Kidney (tissue), 14 donors: ENCODE data around the gene HHIPL1. TPM values are rescaled to one million over a fixed set of nuclear protein-coding genes. Genes with fewer than 3 reads are reported as not detected.
A peak's percentile ranks its signal among the peaks of the same experiment; 100 is the strongest.

Experiments
- DNase-seq, 5 donors: peaks; one replicate each; pipeline ENCODE4 v3.0.0-alpha.2; 2013 to 2020
- FAIRE-seq: peaks from 2 replicates; lab custom pipeline; 2012; peaks lifted over from hg19 to GRCh38; lab: Jason Lieb, UNC
- H3K27ac ChIP-seq, 2 donors: one replicate each; pipeline ENCODE4 v1.7.0; 2013; ENCODE audit warnings: low read depth in 2 of 2, low read length in 2 of 2, inconsistent platforms in 1 of 2
- H3K27me3 ChIP-seq: one replicate; pipeline ENCODE4 v1.7.1; 2013; ENCODE audit warnings: low read length, inconsistent platforms; ENCODE audit not compliant: control insufficient read depth, insufficient read depth
- H3K36me3 ChIP-seq, 3 donors: one replicate each; pipeline versions ENCODE4 v1.7.0 to v1.7.1; 2013; ENCODE audit warnings: low read length in 3 of 3, control low read depth in 1 of 3, inconsistent platforms in 1 of 3; ENCODE audit not compliant: insufficient read depth in 3 of 3, control insufficient read depth in 2 of 3
- H3K4me1 ChIP-seq, 3 donors: one replicate each; pipeline versions ENCODE4 v1.7.0 to v1.7.1; 2013; ENCODE audit warnings: low read length in 3 of 3, inconsistent platforms in 1 of 3, low read depth in 1 of 3; ENCODE audit not compliant: control insufficient read depth in 2 of 3, insufficient read depth in 2 of 3
- H3K4me3 ChIP-seq, 3 donors: one replicate each; pipeline versions ENCODE4 v1.7.0 to v1.8.1; 2013; ENCODE audit warnings: low read length in 3 of 3, control low read depth in 1 of 3, inconsistent platforms in 1 of 3
- H3K9ac ChIP-seq, 3 donors: one replicate each; pipeline versions ENCODE4 v1.7.0 to v1.7.1; 2013; ENCODE audit warnings: low read length in 3 of 3, control low read depth in 1 of 3, inconsistent platforms in 1 of 3
- H3K9me3 ChIP-seq, 3 donors: one replicate each; pipeline versions ENCODE4 v1.7.0 to v1.7.1; 2013; ENCODE audit warnings: low read length in 3 of 3, control low read depth in 1 of 3, inconsistent platforms in 1 of 3; ENCODE audit not compliant: control insufficient read depth in 2 of 3, insufficient read depth in 1 of 3
- intact Hi-C: fragments of 100-400 bp; cut with DNase I; formaldehyde crosslinking; loops from one replicate; pipeline ENCODE4 v1.11.1; 2022
- polyA plus RNA-seq: library from polyadenylated mRNA; stranded (reverse); fragments of 350-450 nt; fragmentation: Illumina TruSeq; extraction: RNeasy Lipid Tissue Mini Kit (QIAGEN cat#74804); gene quantifications from one replicate; pipeline ENCODE4 v1.2.3, GENCODE V29; 2014; ENCODE audit warnings: low read depth, low replicate concordance; ENCODE audit not compliant: insufficient read depth
- total RNA-seq: library from RNA; stranded (reverse); fragmentation: NEBNext Ultra II Directional; extraction: Animal tissue kit (Norgen Biotek cat#: 25700); gene quantifications from one replicate; pipeline ENCODE4 v1.2.1, GENCODE V29; 2021
- TF ChIP-seq, protein P1 (sequence below): IDR thresholded peaks from 3 replicates; pipeline ENCODE4 v1.5.1; 2012; ENCODE audit warnings: mild to moderate bottlenecking, moderate library complexity, borderline replicate concordance; ENCODE audit not compliant: insufficient read depth; ENCODE audit errors: extremely low read depth
- donor health status: control.
- donor health status: control.
- donor health status: control.
- donor health status: control.
- donor health status: control.
- donor health status: DM: yes; HTN: yes; CAD: no.
- donor health status: Normal renal cell carcinoma (clear cell type).

The HHIPL1 gene
- total and polyA plus RNA-seq, 2 donors from 2014 or later, result 0.32 to 0.88 TPM

DNA sequence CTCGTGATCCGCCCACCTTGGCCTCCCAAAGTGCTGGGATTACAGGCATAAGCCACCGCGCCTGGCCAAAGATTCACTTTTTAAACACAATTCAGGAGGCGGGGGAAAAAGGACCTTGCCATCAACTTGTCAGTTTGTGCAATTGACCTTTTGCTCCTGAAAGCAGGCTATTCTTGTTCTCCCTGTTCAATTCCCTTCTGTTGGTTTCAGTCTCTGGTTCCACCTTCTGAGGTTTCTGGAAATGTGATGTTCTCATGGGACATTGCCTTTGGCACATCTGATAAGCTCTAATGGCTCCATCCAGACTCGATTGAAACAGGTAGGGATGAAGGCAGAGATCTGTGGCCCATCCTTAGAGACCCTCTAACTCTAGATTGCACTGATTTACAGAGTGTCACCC lies 23.0 kb upstream of the HHIPL1 start:
- Histone ChIP-seq H3K27ac (no peak overlapping the region), H3K9me3 (no peaks in the 10 kb centered on the region), H3K36me3 (no peaks in the 10 kb centered on the region), H3K4me3 (no peak overlapping the region), H3K9ac (no peak overlapping the region), H3K4me1 (peaks cover 0 to 2% (median 1%) of the 10 kb centered on the region in 3 donors), H3K27me3 (no peaks in the 10 kb centered on the region)
- TF ChIP-seq, protein P1, sequence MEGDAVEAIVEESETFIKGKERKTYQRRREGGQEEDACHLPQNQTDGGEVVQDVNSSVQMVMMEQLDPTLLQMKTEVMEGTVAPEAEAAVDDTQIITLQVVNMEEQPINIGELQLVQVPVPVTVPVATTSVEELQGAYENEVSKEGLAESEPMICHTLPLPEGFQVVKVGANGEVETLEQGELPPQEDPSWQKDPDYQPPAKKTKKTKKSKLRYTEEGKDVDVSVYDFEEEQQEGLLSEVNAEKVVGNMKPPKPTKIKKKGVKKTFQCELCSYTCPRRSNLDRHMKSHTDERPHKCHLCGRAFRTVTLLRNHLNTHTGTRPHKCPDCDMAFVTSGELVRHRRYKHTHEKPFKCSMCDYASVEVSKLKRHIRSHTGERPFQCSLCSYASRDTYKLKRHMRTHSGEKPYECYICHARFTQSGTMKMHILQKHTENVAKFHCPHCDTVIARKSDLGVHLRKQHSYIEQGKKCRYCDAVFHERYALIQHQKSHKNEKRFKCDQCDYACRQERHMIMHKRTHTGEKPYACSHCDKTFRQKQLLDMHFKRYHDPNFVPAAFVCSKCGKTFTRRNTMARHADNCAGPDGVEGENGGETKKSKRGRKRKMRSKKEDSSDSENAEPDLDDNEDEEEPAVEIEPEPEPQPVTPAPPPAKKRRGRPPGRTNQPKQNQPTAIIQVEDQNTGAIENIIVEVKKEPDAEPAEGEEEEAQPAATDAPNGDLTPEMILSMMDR, result no peak
- intact Hi-C loops, result no loop called here
- no peak for FAIRE-seq
- DNase-seq, result no peak

DNA sequence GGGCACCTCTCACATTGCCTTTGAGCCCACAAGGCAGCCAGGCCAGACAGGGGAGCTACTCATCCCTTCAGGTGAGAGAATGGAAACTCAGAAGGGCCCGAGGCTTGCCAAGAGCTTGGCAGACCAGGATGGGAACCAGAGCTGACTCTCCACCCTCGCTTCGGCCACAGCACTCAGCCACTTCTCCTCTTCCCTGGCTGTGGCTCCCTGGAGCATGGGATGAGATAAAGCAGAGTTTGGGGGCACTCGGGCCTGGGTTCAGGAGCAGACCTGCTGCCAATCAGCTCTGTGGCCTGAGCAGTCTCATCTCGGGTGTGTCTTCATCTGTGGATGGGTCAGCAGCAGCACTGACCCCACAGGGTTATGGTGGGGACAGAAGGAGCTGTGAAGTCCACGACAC lies 20.9 kb upstream of the HHIPL1 start:
- Histone ChIP-seq H3K9ac (no peak overlapping the region), H3K27ac (no peak overlapping the region), H3K4me3 (no peak overlapping the region), H3K27me3 (no peaks in the 10 kb centered on the region), H3K9me3 (no peaks in the 10 kb centered on the region), H3K4me1 (peaks cover 0 to 5% (median 0%) of the 10 kb centered on the region in 3 donors), H3K36me3 (no peaks in the 10 kb centered on the region)
- FAIRE-seq, result no peak
- intact Hi-C loops, result no loop called here
- TF ChIP-seq, protein P1, result no peak
- DNase-seq, result peak in 1 of 5 donors; percentile 38

DNA sequence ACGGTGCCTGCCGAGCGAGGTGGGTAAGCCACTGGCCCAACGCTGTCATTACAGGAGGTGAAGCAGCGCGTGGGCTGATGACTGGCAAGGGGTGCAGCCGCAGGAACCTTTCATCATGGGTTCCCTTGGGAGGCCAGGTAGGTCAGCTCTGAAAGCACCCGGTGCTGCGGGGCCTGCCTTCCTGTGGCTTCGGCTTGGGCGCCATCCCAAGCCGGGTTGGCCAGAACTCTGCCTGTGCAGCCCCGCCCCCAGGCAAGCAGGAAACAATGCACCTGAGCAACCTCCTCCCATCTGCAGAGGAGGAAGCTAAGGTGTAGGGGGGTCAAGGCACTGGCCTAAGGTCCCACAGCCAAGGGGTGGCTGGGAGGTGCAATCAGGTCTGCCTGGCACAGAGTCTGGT lies 20.0 kb upstream of the HHIPL1 start:
- DNase-seq (peak in 1 of 5 donors; percentile 70), FAIRE-seq (no peak)
- Histone ChIP-seq H3K4me3 (no peak overlapping the region), H3K9ac (no peak overlapping the region), H3K36me3 (no peaks in the 10 kb centered on the region), H3K27me3 (no peaks in the 10 kb centered on the region), H3K27ac (no peak overlapping the region), H3K4me1 (peaks cover 0 to 3% (median 0%) of the 10 kb centered on the region in 3 donors), H3K9me3 (no peaks in the 10 kb centered on the region)
- TF ChIP-seq, protein P1, result no peak
- intact Hi-C loops, result loop anchor here (5.0 kb wide), 1 partner anchor 108 kb away; no protein-coding TSS in a partner anchor

DNA sequence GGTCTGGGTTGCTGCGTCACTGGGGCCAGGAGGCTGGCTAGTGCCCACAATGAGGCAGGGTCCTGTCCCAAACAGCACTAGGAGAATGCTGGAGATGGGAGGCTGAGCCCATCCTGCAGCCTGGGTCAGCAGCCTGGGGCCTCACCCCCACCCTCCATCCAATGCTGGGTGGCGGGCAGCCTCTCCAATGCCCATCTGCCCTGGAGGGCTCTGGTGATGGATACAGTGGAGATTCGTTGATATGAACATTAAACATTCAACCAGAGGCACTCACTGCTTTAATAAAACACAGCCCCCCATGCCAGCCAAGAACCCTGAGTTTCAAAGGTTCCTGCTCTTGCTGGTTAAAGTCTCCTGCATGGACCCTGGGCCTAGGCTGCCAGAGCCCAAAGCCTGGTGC lies 19.5 kb upstream of the HHIPL1 start:
- TF ChIP-seq, protein P1, result no peak
- no peaks in the 10 kb centered on the region for H3K9me3 ChIP-seq
- DNase-seq, result peak in 1 of 5 donors; percentile 36
- intact Hi-C loops, result loop anchor here (5.0 kb wide), 1 partner anchor 108 kb away; no protein-coding TSS in a partner anchor
- no peaks in the 10 kb centered on the region for H3K27me3 ChIP-seq
- H3K4me1 ChIP-seq, result peaks cover 0 to 2% (median 0%) of the 10 kb centered on the region in 3 donors
- no peak for FAIRE-seq
- no peak overlapping the region for H3K27ac ChIP-seq
- H3K4me3 ChIP-seq, result no peak overlapping the region
- no peaks in the 10 kb centered on the region for H3K36me3 ChIP-seq
- H3K9ac ChIP-seq, result no peak overlapping the region
